SK-N-SH (cell line): Measurements from ENCODE around the gene MANF. TPM values are rescaled to one million over a fixed set of nuclear protein-coding genes. Genes with fewer than 3 reads are reported as not detected.
A peak's percentile ranks its signal among the peaks of the same experiment; 100 is the strongest.

Experiments used
- CTCF ChIA-PET: fragments of 300-600, 350-600 bp; formaldehyde crosslinking; extraction: SDS; loops from one replicate; lab custom pipeline; 2021; lab: Yijun Ruan, JAX
- POLR2A ChIA-PET: fragments of 350-600 bp; sonication (Branson Sonifier 250); formaldehyde crosslinking; extraction: SDS; loops from one replicate; lab custom pipeline; 2020; ENCODE audit warnings: antibody characterized with exemption, inconsistent platforms; lab: Yijun Ruan, JAX
- DNase-seq: peaks from one replicate; pipeline ENCODE4 v3.0.0; 2012
- H2AFZ ChIP-seq: fragments of 200-600 bp; sonication (generic); 2 replicates; pipeline ENCODE4 v1.8.1; 2016; ENCODE audit warnings: antibody characterized with exemption, mild to moderate bottlenecking, low read depth
- H3F3A ChIP-seq: fragments of 200-600 bp; sonication (generic); replicated peaks from 2 replicates; pipeline ENCODE3; 2016; ENCODE audit warnings: antibody characterized with exemption, mild to moderate bottlenecking; ENCODE audit not compliant: insufficient read depth
- H3K27ac ChIP-seq, 2 experiments: fragments of 200-500 bp in 1 of 2; fragments of 200-600 bp in 1 of 2; sonication (Bioruptor generic) in 1 of 2; sonication (generic), shearing (Covaris generic) in 1 of 2; 2 replicates each; pipeline versions ENCODE4 v1.5.1 to v1.6.1; 2014 to 2016; ENCODE audit warnings: low read depth in 2 of 2, inconsistent platforms in 1 of 2, low read length in 1 of 2, mild to moderate bottlenecking in 1 of 2, mixed read lengths in 1 of 2
- H3K27me3 ChIP-seq: fragments of 200-600 bp; sonication (generic), shearing (Covaris generic); 2 replicates; pipeline ENCODE4 v1.6.1; 2016; ENCODE audit warnings: mixed run types; ENCODE audit not compliant: insufficient read depth
- H3K36me3 ChIP-seq, 2 experiments: fragments of 200-500 bp in 1 of 2; fragments of 200-600 bp in 1 of 2; sonication (Bioruptor generic) in 1 of 2; sonication (generic) in 1 of 2; replicated peaks in 1 of 2; 2 replicates each; pipeline versions ENCODE3 to v1.5.1; 2014 to 2016; ENCODE audit warnings: low read length in 1 of 2, mild to moderate bottlenecking in 1 of 2; ENCODE audit not compliant: insufficient read depth in 2 of 2, control insufficient read depth in 1 of 2
- H3K4me1 ChIP-seq, 2 experiments: fragments of 200-500 bp in 1 of 2; fragments of 200-600 bp in 1 of 2; sonication (Bioruptor generic) in 1 of 2; sonication (generic), shearing (Covaris generic) in 1 of 2; 2 replicates each; pipeline versions ENCODE4 v1.5.1 to v1.6.1; 2014 to 2016; ENCODE audit warnings: low read depth in 1 of 2, low read length in 1 of 2, mixed run types in 1 of 2; ENCODE audit not compliant: insufficient read depth in 2 of 2, control insufficient read depth in 1 of 2
- H3K4me2 ChIP-seq: fragments of 200-600 bp; sonication (generic), shearing (Covaris generic); 2 replicates; pipeline ENCODE4 v1.6.1; 2017; ENCODE audit warnings: mixed run types
- H3K4me3 ChIP-seq, 2 experiments: fragments of 200-500 bp in 1 of 2; fragments of 200-600 bp in 1 of 2; sonication (Bioruptor generic) in 1 of 2; sonication (generic), shearing (Covaris generic) in 1 of 2; 2 replicates each; pipeline versions ENCODE4 v1.5.1 to v1.8.1; 2014 to 2016; ENCODE audit warnings: low read depth in 2 of 2, inconsistent platforms in 1 of 2, low read length in 1 of 2, mild to moderate bottlenecking in 1 of 2, mixed read lengths in 1 of 2, moderate library complexity in 1 of 2
- H3K79me2 ChIP-seq: fragments of 200-600 bp; sonication (generic); 2 replicates; pipeline ENCODE4 v1.8.1; 2017; ENCODE audit warnings: mild to moderate bottlenecking; ENCODE audit not compliant: insufficient read depth
- H3K9ac ChIP-seq: fragments of 200-600 bp; sonication (generic); 2 replicates; pipeline ENCODE4 v1.6.1; 2017; ENCODE audit warnings: mixed run types
- H3K9me2 ChIP-seq: fragments of 200-600 bp; sonication (generic); 2 replicates; pipeline ENCODE4 v1.6.1; 2017; ENCODE audit warnings: mixed run types
- H3K9me3 ChIP-seq: fragments of 200-600 bp; sonication (generic); 2 replicates; pipeline ENCODE4 v1.6.1; 2017; ENCODE audit warnings: mixed run types, mild to moderate bottlenecking, moderate library complexity
- H4K20me1 ChIP-seq: fragments of 200-600 bp; sonication (generic); 2 replicates; pipeline ENCODE4 v1.6.1; 2017; ENCODE audit warnings: mild to moderate bottlenecking, mixed run types; ENCODE audit not compliant: insufficient read depth
- FOXJ3 ChIP-seq: sonication (generic); formaldehyde crosslinking; IDR thresholded peaks from 2 replicates; pipeline ENCODE4 v1.5.1; 2020; ENCODE audit warnings: mild to moderate bottlenecking, missing genetic modification reagents
- FOXM1 ChIP-seq: IDR thresholded peaks from 2 replicates; pipeline ENCODE4 v1.4.0; 2012; ENCODE audit warnings: low read depth, mild to moderate bottlenecking
- GABPA ChIP-seq: IDR thresholded peaks from 2 replicates; pipeline ENCODE4 v1.4.0; 2012; ENCODE audit warnings: low read depth, mild to moderate bottlenecking
- GATA2 ChIP-seq: sonication (generic); formaldehyde crosslinking; IDR thresholded peaks from 2 replicates; pipeline ENCODE4 v1.5.0; 2020; ENCODE audit warnings: mild to moderate bottlenecking, missing genetic modification reagents
- IRF3 ChIP-seq: fragments of 150-350 bp; IDR thresholded peaks from 2 replicates; pipeline ENCODE4 v1.6.1; 2016; ENCODE audit warnings: mild to moderate bottlenecking, low read depth, low read length
- JUND ChIP-seq: IDR thresholded peaks from 2 replicates; pipeline ENCODE4 v1.4.0; 2012
- MAX ChIP-seq: IDR thresholded peaks from 2 replicates; pipeline ENCODE4 v1.4.0; 2012; ENCODE audit warnings: low read depth
- MEF2A ChIP-seq: IDR thresholded peaks from 2 replicates; pipeline ENCODE4 v1.4.0; 2012; ENCODE audit warnings: low read depth, borderline replicate concordance
- MXI1 ChIP-seq: IDR thresholded peaks from 2 replicates; pipeline ENCODE4 v1.6.1; 2012; ENCODE audit warnings: mild to moderate bottlenecking, low read depth, low read length, improper control_type of control experiment
- NFIC ChIP-seq: IDR thresholded peaks from 2 replicates; pipeline ENCODE4 v1.4.0; 2012; ENCODE audit warnings: borderline replicate concordance
- RAD21 ChIP-seq: IDR thresholded peaks from 2 replicates; pipeline ENCODE4 v1.6.1; 2012; ENCODE audit warnings: mild to moderate bottlenecking, low read length
- REST ChIP-seq: IDR thresholded peaks from 2 replicates; pipeline ENCODE4 v1.6.1; 2012; ENCODE audit warnings: mild to moderate bottlenecking, low read depth, low read length, moderate library complexity
- RFX5 ChIP-seq: IDR thresholded peaks from 2 replicates; pipeline ENCODE4 v1.6.1; 2012; ENCODE audit warnings: mild to moderate bottlenecking, improper control_type of control experiment, low read length
- TAF1 ChIP-seq: IDR thresholded peaks from 2 replicates; pipeline ENCODE4 v1.6.1; 2012; ENCODE audit warnings: low read depth, mild to moderate bottlenecking, low read length, moderate library complexity, borderline replicate concordance
- USF1 ChIP-seq: IDR thresholded peaks from 2 replicates; pipeline ENCODE4 v1.4.0; 2012; ENCODE audit warnings: low read depth, borderline replicate concordance
- ZBTB33 ChIP-seq: IDR thresholded peaks from 2 replicates; pipeline ENCODE4 v1.4.0; 2012; ENCODE audit warnings: low read depth, borderline replicate concordance
- WGBS: methylation state at CpG from one replicate; pipeline ENCODE4 v1.1.6; 2017; ENCODE audit warnings: low lambda C conversion rate; 5-methylcytosine and 5-hydroxymethylcytosine counted together
- polyA plus RNA-seq, 3 experiments: library from polyadenylated mRNA; depleted of rRNA; stranded (reverse); fragments of >200 nt; gene quantifications; 2 replicates each; pipeline ENCODE4 v1.2.3, GENCODE V29; 2012

MANF gene
- polyA plus RNA-seq, 1 of the 3 experiments (the other 2 are of a cell fraction): 121 TPM

- H2AFZ ChIP-seq: peak overlapping the region; percentile 94
- H4K20me1 ChIP-seq: peaks cover 10% of the 10 kb centered on the region
- peak overlapping the region; percentile 71 to 93 for H3K27ac ChIP-seq
- POLR2A ChIA-PET: interaction anchor here (0.9 to 2.4 kb wide), 8 partner anchors 10 to 815 kb away, joined by 3 to 12 read pairs (median 6); partner anchors contain the start of genes DCAF1, HEMK1 and MAPKAPK3
- DNase-seq: peak; percentile 74
- TF ChIP-seq GATA2 (CRISPR knock-in tag): peak; percentile 2; the same call in 1 of the 2 replicates
- no peak for TF ChIP-seq MEF2A
- TF ChIP-seq FOXJ3: no peak
- no peak for TF ChIP-seq GABPA
- H3K4me3 ChIP-seq: peak overlapping the region; percentile 84 to 98
- peak overlapping the region; percentile 80 for H3K4me2 ChIP-seq
- peaks cover 21 to 36% of the 10 kb centered on the region in 2 experiments for H3K4me1 ChIP-seq
- H3K79me2 ChIP-seq: peaks cover 59% of the 10 kb centered on the region
- H3K9me3 ChIP-seq: no peaks in the 10 kb centered on the region
- H3K27me3 ChIP-seq: no peaks in the 10 kb centered on the region
- 2% methylated on average over 14 of the region's 29 CpGs for WGBS
- CTCF ChIA-PET: interaction anchor here (0.7 to 2.7 kb wide), 5 partner anchors 13 to 768 kb away, joined by 3 to 27 read pairs (median 5); partner anchors contain the start of gene MAPKAPK3
- H3K9me2 ChIP-seq: no peaks in the 10 kb centered on the region
- peaks cover 21% of the 10 kb centered on the region for H3F3A ChIP-seq
- peaks cover 15 to 16% of the 10 kb centered on the region in 2 experiments for H3K36me3 ChIP-seq
- H3K9ac ChIP-seq: peak overlapping the region; percentile 94
Observed at GRCh38 chr3:51384055-51384725, 901 bp upstream of the MANF start.

GRCh38 chr3:51385621-51386091 lies 565 bp downstream of the MANF start:
- peak overlapping the region; percentile 77; the same call in 1 of the 2 replicates for H2AFZ ChIP-seq
- H3F3A ChIP-seq: peaks cover 35% of the 10 kb centered on the region
- DNase-seq: no peak
- CTCF ChIA-PET: interaction anchor here (1.0 to 2.7 kb wide), 5 partner anchors 11 to 769 kb away, joined by 4 to 27 read pairs (median 5); partner anchors contain the start of gene MAPKAPK3
- POLR2A ChIA-PET: interaction anchor here (0.6 to 2.4 kb wide), 9 partner anchors 11 to 995 kb away, joined by 3 to 12 read pairs (median 3); partner anchors contain the start of genes DCAF1, HEMK1 and MAPKAPK3
- WGBS: 1% methylated on average over 18 of the region's 18 CpGs
- peak overlapping the region; percentile 80 for H3K9ac ChIP-seq
- peak overlapping the region; percentile 91 for H3K4me2 ChIP-seq
- peaks cover 16 to 29% of the 10 kb centered on the region in 2 experiments for H3K36me3 ChIP-seq
- no peaks in the 10 kb centered on the region for H3K9me3 ChIP-seq
- H3K27ac ChIP-seq: peak overlapping the region; percentile 35 to 65; a peak in 3 of 4 replicates
- H3K4me1 ChIP-seq: peaks cover 21 to 48% of the 10 kb centered on the region in 2 experiments
- H3K4me3 ChIP-seq: peak overlapping the region; percentile 84 to 98
- H3K79me2 ChIP-seq: peaks cover 68% of the 10 kb centered on the region
- TF ChIP-seq USF1 (no peak), JUND (no peak), NFIC (no peak), GATA2 (CRISPR knock-in tag) (no peak), IRF3 (no peak), GABPA (no peak), FOXM1 (no peak), MXI1 (no peak), REST (no peak), ZBTB33 (no peak), MAX (no peak), RAD21 (no peak), RFX5 (no peak), TAF1 (no peak)
- peaks cover 10% of the 10 kb centered on the region for H4K20me1 ChIP-seq
- H3K27me3 ChIP-seq: no peaks in the 10 kb centered on the region
- H3K9me2 ChIP-seq: no peaks in the 10 kb centered on the region
